MCF 10A (cell line): ENCODE results near the gene MYLK. TPM values are rescaled to one million over a fixed set of nuclear protein-coding genes. Genes with fewer than 3 reads are reported as not detected.
"Not testable (repeated sequence)": the region's sequence is repeated elsewhere in the genome, so short reads cannot be mapped to it uniquely, and the experiment has no call there.

Source experiments
- BruUV-seq: library from RNA; stranded (reverse); fragments of 400-500 nt; replicated peaks from 2 replicates; lab custom pipeline; 2021; lab: Mats Ljungman, UMichigan
- CTCF ChIA-PET: fragments of 300-600 bp; sonication (Branson Sonifier 250); formaldehyde crosslinking; extraction: SDS; loops from one replicate; lab custom pipeline; 2021; ENCODE audit warnings: antibody characterized with exemption, inconsistent platforms; lab: Yijun Ruan, JAX
- POLR2A ChIA-PET: fragments of 300-600, 350-650 bp; sonication (Branson Sonifier 250); formaldehyde crosslinking; extraction: SDS; loops from one replicate; lab custom pipeline; 2020; ENCODE audit warnings: antibody characterized with exemption, inconsistent platforms; lab: Yijun Ruan, JAX
- DNase-seq: peaks from one replicate; pipeline ENCODE4 v3.0.0-alpha.2; 2018; ENCODE audit not compliant: unreplicated experiment
- H3K27ac Mint-ChIP-seq: one replicate; pipeline ENCODE4 v1.8.0; 2022; ENCODE audit warnings: mild to moderate bottlenecking, low read depth, mixed read lengths; ENCODE audit not compliant: unreplicated experiment
- H3K27me3 Mint-ChIP-seq: one replicate; pipeline ENCODE4 v1.8.0; 2022; ENCODE audit warnings: mixed read lengths; ENCODE audit not compliant: insufficient read depth, unreplicated experiment
- H3K36me3 Mint-ChIP-seq: one replicate; pipeline ENCODE4 v1.8.0; 2022; ENCODE audit warnings: mild to moderate bottlenecking, moderate library complexity, mixed read lengths; ENCODE audit not compliant: insufficient read depth, unreplicated experiment
- H3K4me1 Mint-ChIP-seq: one replicate; pipeline ENCODE4 v1.8.0; 2022; ENCODE audit warnings: mixed read lengths; ENCODE audit not compliant: insufficient read depth, unreplicated experiment
- H3K4me3 Mint-ChIP-seq: one replicate; pipeline ENCODE4 v1.8.0; 2022; ENCODE audit warnings: mild to moderate bottlenecking, moderate library complexity, mixed read lengths; ENCODE audit not compliant: unreplicated experiment
- H3K9me3 Mint-ChIP-seq: one replicate; pipeline ENCODE4 v1.8.0; 2022; ENCODE audit warnings: mixed read lengths; ENCODE audit not compliant: unreplicated experiment
- CTCF ChIP-seq: fragments of 200-600 bp; IDR thresholded peaks from one replicate; pipeline ENCODE4 v1.8.0; 2022; ENCODE audit warnings: antibody characterized with exemption, mild to moderate bottlenecking; ENCODE audit not compliant: unreplicated experiment
- intact Hi-C: fragments of 100-400 bp; cut with micrococcal nuclease; formaldehyde crosslinking; loops from 2 replicates; pipeline ENCODE4 v1.14.1; 2022
- total RNA-seq: library from RNA; stranded (reverse); gene quantifications from 2 replicates; pipeline ENCODE4 v1.2.3, GENCODE V29; 2022

MYLK gene
- total RNA-seq, 1 experiment from 2014 or later: 2.3 TPM

- H3K27ac Mint-ChIP-seq: no peak overlapping the region
- peaks cover 19% of the 10 kb centered on the region for H3K4me1 Mint-ChIP-seq
- intact Hi-C loops: loop anchor here (10.0 kb wide), 1 partner anchor 224 kb away; the partner anchor contains the start of gene CCDC14
- H3K36me3 Mint-ChIP-seq: no peaks in the 10 kb centered on the region
- CTCF ChIA-PET: interaction anchor here (1.0 to 1.8 kb wide), 5 partner anchors 10 to 141 kb away, joined by 3 to 5 read pairs (median 3); no protein-coding TSS in a partner anchor
- no peaks in the 10 kb centered on the region for H3K27me3 Mint-ChIP-seq
- no TSS peak for BruUV-seq
- H3K4me3 Mint-ChIP-seq: no peak overlapping the region
- POLR2A ChIA-PET: interaction anchor here (1.3 kb wide), 1 partner anchor 17 kb away, joined by 7 read pairs; no protein-coding TSS in a partner anchor
- TF ChIP-seq CTCF: no peak
- no peaks in the 10 kb centered on the region for H3K9me3 Mint-ChIP-seq
- no peak for DNase-seq
Measured at GRCh38 chr3:123740391-123740822, 143.7 kb downstream of the MYLK start.

GRCh38 chr3:123739754-123740153, 144.4 kb downstream of the MYLK start:
- H3K27me3 Mint-ChIP-seq: no peaks in the 10 kb centered on the region
- no peak for TF ChIP-seq CTCF
- peak overlapping the region; percentile 17 for H3K27ac Mint-ChIP-seq
- no peaks in the 10 kb centered on the region for H3K9me3 Mint-ChIP-seq
- POLR2A ChIA-PET: interaction anchor here (1.3 kb wide), 1 partner anchor 18 kb away, joined by 7 read pairs; no protein-coding TSS in a partner anchor
- DNase-seq: peak; percentile 48
- BruUV-seq: no TSS peak
- intact Hi-C loops: loop anchor here (10.0 kb wide), 1 partner anchor 225 kb away; the partner anchor contains the start of gene CCDC14
- peaks cover 23% of the 10 kb centered on the region for H3K4me1 Mint-ChIP-seq
- H3K4me3 Mint-ChIP-seq: no peak overlapping the region
- CTCF ChIA-PET: interaction anchor here (0.6 to 1.2 kb wide), 6 partner anchors 12 to 142 kb away, joined by 3 to 5 read pairs (median 3); no protein-coding TSS in a partner anchor
- H3K36me3 Mint-ChIP-seq: no peaks in the 10 kb centered on the region

GRCh38 chr3:123739106-123739505, 145.0 kb downstream of the MYLK start:
- H3K27me3 Mint-ChIP-seq: no peaks in the 10 kb centered on the region
- no peak for DNase-seq
- BruUV-seq: no TSS peak
- H3K27ac Mint-ChIP-seq: peak overlapping the region; percentile 17
- ChIA-PET CTCF (interaction anchor here (0.6 to 0.7 kb wide), 3 partner anchors 15 to 85 kb away, joined by 3 read pairs; no protein-coding TSS in a partner anchor), POLR2A (interaction anchor here (1.3 kb wide), 1 partner anchor 18 kb away, joined by 7 read pairs; no protein-coding TSS in a partner anchor)
- no peaks in the 10 kb centered on the region for H3K36me3 Mint-ChIP-seq
- H3K4me1 Mint-ChIP-seq: peaks cover 29% of the 10 kb centered on the region
- no peak overlapping the region for H3K4me3 Mint-ChIP-seq
- TF ChIP-seq CTCF: no peak
- H3K9me3 Mint-ChIP-seq: no peaks in the 10 kb centered on the region
- intact Hi-C loops: no loop called here

- H3K36me3 Mint-ChIP-seq: not testable (repeated sequence)
Measured at GRCh38 chr3:123738522-123738921, 145.6 kb downstream of the MYLK start.

More at GRCh38 chr3:123738522-123738921, 145.6 kb downstream of the MYLK start:
- POLR2A ChIA-PET, H3K27me3 Mint-ChIP-seq, DNase-seq, H3K4me3 Mint-ChIP-seq, CTCF ChIA-PET, H3K9me3 Mint-ChIP-seq, H3K27ac Mint-ChIP-seq, intact Hi-C loops, BruUV-seq: not testable (repeated sequence)
- H3K4me1 Mint-ChIP-seq: peaks cover 34% of the 10 kb centered on the region
